Trophoblast cell (in vitro differentiated cells and primary cell): ENCODE data around the gene UCN.
"Not testable (repeated sequence)": the region's sequence is repeated elsewhere in the genome, so short reads cannot be mapped to it uniquely, and the experiment has no call there.

ENCODE experiments used
- DNase-seq, 2 donors: peaks; one replicate each; pipeline ENCODE4 v3.0.0-alpha.2; 2016
- H2AFZ ChIP-seq: 2 replicates; pipeline ENCODE4 v1.6.1; 2013; ENCODE audit warnings: low read length, moderate library complexity, mild to moderate bottlenecking; ENCODE audit not compliant: insufficient read depth, poor library complexity
- H2AK5ac ChIP-seq: 2 replicates; pipeline ENCODE4 v1.6.1; 2013; ENCODE audit warnings: mild to moderate bottlenecking, low read length
- H2BK120ac ChIP-seq: 2 replicates; pipeline ENCODE4 v1.6.1; 2013; ENCODE audit warnings: low read length, mild to moderate bottlenecking, moderate library complexity; ENCODE audit not compliant: insufficient read depth, poor library complexity
- H2BK12ac ChIP-seq: 2 replicates; pipeline ENCODE4 v1.6.1; 2013; ENCODE audit warnings: mild to moderate bottlenecking, low read length, moderate library complexity
- H2BK5ac ChIP-seq: 2 replicates; pipeline ENCODE4 v1.6.1; 2013; ENCODE audit warnings: low read length, low read depth, moderate library complexity, mild to moderate bottlenecking; ENCODE audit not compliant: poor library complexity
- H3K14ac ChIP-seq: 2 replicates; pipeline ENCODE4 v1.6.1; 2013; ENCODE audit warnings: mild to moderate bottlenecking, low read length
- H3K18ac ChIP-seq: 2 replicates; pipeline ENCODE4 v1.6.1; 2013; ENCODE audit warnings: mild to moderate bottlenecking, low read length
- H3K23ac ChIP-seq: 2 replicates; pipeline ENCODE4 v1.6.1; 2013; ENCODE audit warnings: low read length
- H3K27ac ChIP-seq: 2 replicates; pipeline ENCODE4 v1.5.1; 2013; ENCODE audit warnings: low read depth, mild to moderate bottlenecking, inconsistent platforms, low read length, moderate library complexity
- H3K27me3 ChIP-seq: 2 replicates; pipeline ENCODE4 v1.6.1; 2013; ENCODE audit warnings: inconsistent platforms, mild to moderate bottlenecking, low read length, moderate library complexity; ENCODE audit not compliant: insufficient read depth
- H3K36me3 ChIP-seq, 2 experiments: 1 replicate in 1 of 2; 2 replicates in 1 of 2; pipeline ENCODE4 v1.6.1; 2013; ENCODE audit warnings: low read length in 2 of 2, mild to moderate bottlenecking in 2 of 2, moderate library complexity in 1 of 2; ENCODE audit not compliant: insufficient read depth in 2 of 2, control insufficient read depth in 1 of 2
- H3K4ac ChIP-seq: 2 replicates; pipeline ENCODE4 v1.6.1; 2013; ENCODE audit warnings: low read depth, mild to moderate bottlenecking, low read length, moderate library complexity
- H3K4me1 ChIP-seq, 2 experiments: 1 replicate in 1 of 2; 2 replicates in 1 of 2; pipeline ENCODE4 v1.6.1; 2013; ENCODE audit warnings: low read length in 2 of 2, mild to moderate bottlenecking in 2 of 2, moderate library complexity in 1 of 2; ENCODE audit not compliant: insufficient read depth in 2 of 2, control insufficient read depth in 1 of 2
- H3K4me2 ChIP-seq: 2 replicates; pipeline ENCODE4 v1.6.1; 2013; ENCODE audit warnings: inconsistent platforms, mild to moderate bottlenecking, low read length, moderate library complexity
- H3K4me3 ChIP-seq: 2 replicates; pipeline ENCODE4 v1.5.1; 2013; ENCODE audit warnings: mild to moderate bottlenecking, low read depth, low read length, inconsistent platforms
- H3K79me1 ChIP-seq: one replicate; pipeline ENCODE4 v1.6.1; 2013; ENCODE audit warnings: low read length
- H3K79me2 ChIP-seq: 2 replicates; pipeline ENCODE4 v1.6.1; 2013; ENCODE audit warnings: low read length, mild to moderate bottlenecking; ENCODE audit not compliant: control insufficient read depth, insufficient read depth, poor library complexity
- H3K9ac ChIP-seq: 2 replicates; pipeline ENCODE4 v1.6.1; 2013; ENCODE audit warnings: mild to moderate bottlenecking, low read length
- H3K9me3 ChIP-seq: 2 replicates; pipeline ENCODE4 v1.6.1; 2013; ENCODE audit warnings: low read depth, mild to moderate bottlenecking, control low read depth, inconsistent platforms, low read length; ENCODE audit not compliant: insufficient read depth
- H4K12ac ChIP-seq: 2 replicates; pipeline ENCODE4 v1.6.1; 2013; ENCODE audit warnings: low read depth, mild to moderate bottlenecking, low read length, moderate library complexity
- H4K8ac ChIP-seq: 2 replicates; pipeline ENCODE4 v1.6.1; 2013; ENCODE audit warnings: low read depth, mild to moderate bottlenecking, low read length, moderate library complexity
- H4K91ac ChIP-seq: one replicate; pipeline ENCODE4 v1.6.1; 2013; ENCODE audit warnings: low read depth, mild to moderate bottlenecking, low read length, moderate library complexity
- WGBS: extraction: QIAGEN DNeasy Blood & Tissue Kit; methylation state at CpG from one replicate; pipeline ENCODE4 v1.1.7; 2013; ENCODE audit warnings: missing lambda C conversion rate; ENCODE audit not compliant: insufficient read length, insufficient coverage; ENCODE audit errors: extremely low coverage; 5-methylcytosine and 5-hydroxymethylcytosine counted together

Gene UCN

GRCh38 chr2:27304488-27305240 lies 3.6 kb downstream of the UCN start:
- Histone ChIP-seq H3K9ac (no peak overlapping the region), H3K4ac (no peak overlapping the region), H3K18ac (no peak overlapping the region), H2BK120ac (no peak overlapping the region), H2AFZ (no peak overlapping the region), H2BK5ac (no peak overlapping the region), H3K23ac (no peak overlapping the region), H3K4me3 (no peak overlapping the region), H3K4me2 (no peak overlapping the region), H3K9me3 (peaks cover 6% of the 10 kb centered on the region), H3K36me3 (peaks cover under 1 to 2% of the 10 kb centered on the region in 2 experiments), H4K8ac (no peak overlapping the region), H3K27ac (no peak overlapping the region), H2BK12ac (no peak overlapping the region), H3K79me2 (no peaks in the 10 kb centered on the region), H3K79me1 (no peaks in the 10 kb centered on the region), H3K14ac (no peak overlapping the region), H4K91ac (no peak overlapping the region), H3K4me1 (peaks cover 0 to 10% of the 10 kb centered on the region in 2 experiments), H3K27me3 (peaks cover 31% of the 10 kb centered on the region), H2AK5ac (no peak overlapping the region), H4K12ac (no peak overlapping the region)
- no peak for DNase-seq
- no CpG with 5 or more reads among the region's 13 CpGs for WGBS

DNA sequence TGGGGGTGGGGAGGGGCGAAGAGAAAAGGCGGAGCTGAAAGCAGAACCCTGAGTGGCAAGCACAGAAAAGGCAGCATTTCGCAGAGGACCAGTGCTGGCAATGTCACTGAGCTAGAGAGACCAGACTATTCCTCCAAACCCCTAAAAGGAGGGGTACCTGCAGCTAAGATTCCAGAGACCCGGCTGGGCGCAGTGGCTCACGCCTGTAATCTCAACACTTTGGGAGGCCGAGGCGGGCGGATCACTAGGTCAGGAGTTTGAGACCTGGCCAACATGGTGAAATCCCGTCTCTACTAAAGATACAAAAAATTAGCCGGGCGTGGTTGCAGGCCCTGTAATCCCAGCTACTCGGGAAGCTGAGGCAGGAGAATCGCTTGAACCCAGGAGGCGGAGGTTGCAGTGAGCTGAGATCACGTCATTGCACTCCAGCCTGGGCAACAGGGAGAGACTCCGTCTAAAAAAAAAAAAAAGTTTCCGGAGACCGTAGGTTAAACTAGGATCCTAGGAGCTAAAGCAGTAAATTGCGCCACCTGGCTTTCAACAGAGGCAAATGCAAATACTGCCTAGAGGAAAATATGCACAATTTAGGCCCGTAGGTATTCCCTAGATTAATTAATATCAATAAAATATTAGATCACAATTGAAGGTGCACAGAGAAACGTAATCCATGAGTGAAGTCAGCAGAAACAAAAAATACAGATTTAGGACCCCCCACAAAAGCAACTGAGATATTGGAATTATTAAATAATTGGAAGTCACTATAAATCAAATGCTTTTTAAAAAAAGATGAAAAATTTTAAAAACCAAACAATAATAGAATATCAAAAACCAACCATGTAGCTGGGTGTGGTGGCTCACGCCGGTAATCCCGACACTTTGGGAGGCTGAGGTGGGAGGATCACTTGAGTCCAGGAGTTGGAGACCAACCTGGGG lies 4.9 kb downstream of the UCN start:
- no CpG with 5 or more reads among the region's 25 CpGs for whole genome bisulfite sequencing
- H3K18ac ChIP-seq: no peak overlapping the region

GRCh38 chr2:27300606-27301005 lies 7.6 kb downstream of the UCN start:
- not testable (repeated sequence) for H2BK120ac ChIP-seq, H3K27ac ChIP-seq, H2AK5ac ChIP-seq, H3K14ac ChIP-seq, H2AFZ ChIP-seq, H3K4me1 ChIP-seq, H2BK12ac ChIP-seq, H3K9ac ChIP-seq, H3K27me3 ChIP-seq, H3K79me2 ChIP-seq, H3K4ac ChIP-seq, H2BK5ac ChIP-seq, H4K12ac ChIP-seq, DNase-seq, H3K4me2 ChIP-seq, H3K36me3 ChIP-seq, H3K18ac ChIP-seq, H3K23ac ChIP-seq, H3K4me3 ChIP-seq, H3K9me3 ChIP-seq, H4K91ac ChIP-seq, H3K79me1 ChIP-seq, H4K8ac ChIP-seq
- WGBS: no CpG with 5 or more reads among the region's 4 CpGs

More for the DNA sequence above, 4.9 kb downstream of the UCN start:
- Histone ChIP-seq H3K23ac (no peak overlapping the region), H3K9ac (no peak overlapping the region), H3K27me3 (peaks cover 31% of the 10 kb centered on the region), H2AFZ (peak overlapping the region; percentile 47), H3K9me3 (peaks cover 6% of the 10 kb centered on the region), H3K4me2 (no peak overlapping the region), H3K4me3 (no peak overlapping the region), H3K4ac (no peak overlapping the region), H4K91ac (no peak overlapping the region), H3K27ac (no peak overlapping the region), H2BK12ac (no peak overlapping the region), H3K14ac (no peak overlapping the region), H3K79me1 (no peaks in the 10 kb centered on the region), H2AK5ac (no peak overlapping the region), H2BK5ac (no peak overlapping the region), H3K79me2 (no peaks in the 10 kb centered on the region), H3K4me1 (peaks cover 0 to 9% of the 10 kb centered on the region in 2 experiments), H4K8ac (peak overlapping the region; percentile 37), H4K12ac (no peak overlapping the region), H2BK120ac (no peak overlapping the region), H3K36me3 (no peaks in the 10 kb centered on the region)
- DNase-seq: peak; percentile 58 to 91

DNA sequence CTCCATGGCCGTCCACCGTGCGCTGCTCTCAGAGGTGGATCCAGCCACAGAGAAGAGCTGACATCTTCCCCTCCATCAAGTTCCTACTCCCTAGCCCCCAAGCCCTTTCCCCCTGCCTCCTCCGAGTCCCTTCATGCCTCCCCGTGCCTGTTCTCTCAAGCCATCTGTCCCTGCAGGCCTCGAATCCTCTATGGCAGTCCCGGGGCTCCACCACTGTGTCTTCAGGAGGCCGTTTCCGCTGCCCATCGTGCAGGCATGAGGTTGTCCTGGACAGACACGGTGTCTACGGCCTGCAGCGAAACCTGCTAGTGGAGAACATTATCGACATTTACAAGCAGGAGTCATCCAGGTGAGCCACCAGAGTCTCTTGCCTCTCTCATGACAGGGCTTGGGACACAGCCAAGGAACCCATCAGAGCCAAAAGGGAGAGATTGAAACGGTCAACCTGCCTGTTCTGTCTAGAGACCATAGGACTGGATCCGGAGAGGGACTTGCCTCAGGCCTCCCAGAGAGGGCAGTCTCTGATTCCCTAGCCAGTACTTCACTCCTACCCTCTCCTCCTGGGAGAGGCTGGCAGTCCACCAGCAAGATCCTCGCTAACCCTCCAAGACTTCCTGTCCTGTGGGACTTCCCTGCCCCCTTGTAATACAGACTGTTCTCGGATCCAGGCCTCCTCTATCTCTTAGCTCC lies 9.7 kb downstream of the UCN start:
- Histone ChIP-seq H3K9me3 (no peaks in the 10 kb centered on the region), H2BK12ac (no peak overlapping the region), H3K36me3 (no peaks in the 10 kb centered on the region), H3K4me2 (no peak overlapping the region), H3K9ac (no peak overlapping the region), H3K27me3 (no peaks in the 10 kb centered on the region), H2BK5ac (no peak overlapping the region), H3K79me1 (no peaks in the 10 kb centered on the region), H3K4ac (no peak overlapping the region), H2BK120ac (no peak overlapping the region), H3K14ac (no peak overlapping the region), H3K23ac (no peak overlapping the region), H3K79me2 (no peaks in the 10 kb centered on the region), H4K91ac (no peak overlapping the region), H3K4me3 (no peak overlapping the region), H2AK5ac (no peak overlapping the region), H2AFZ (no peak overlapping the region), H3K4me1 (no peaks in the 10 kb centered on the region), H3K18ac (no peak overlapping the region), H4K8ac (no peak overlapping the region), H4K12ac (no peak overlapping the region), H3K27ac (no peak overlapping the region)
- no peak for DNase-seq
- no CpG with 5 or more reads among the region's 18 CpGs for WGBS
